HepG2 (cell line): ENCODE data around the gene UNC5B. TPM values are rescaled to one million over a fixed set of nuclear protein-coding genes. Genes with fewer than 3 reads are reported as not detected.

ENCODE experiments used
- ATF3 ChIP-seq: sonication (generic); formaldehyde crosslinking; IDR thresholded peaks from 2 replicates; pipeline ENCODE4 v1.4.0; 2020; ENCODE audit warnings: missing genetic modification reagents
- ATF5 ChIP-seq: sonication (generic); formaldehyde crosslinking; IDR thresholded peaks from 2 replicates; pipeline ENCODE4 v1.4.0; 2020; ENCODE audit warnings: mild to moderate bottlenecking, low read depth, missing genetic modification reagents
- BRD4 ChIP-seq: sonication (generic); formaldehyde crosslinking; IDR thresholded peaks from 2 replicates; pipeline ENCODE4 v1.4.0; 2020; ENCODE audit warnings: missing genetic modification reagents
- HMG20A ChIP-seq: IDR thresholded peaks from 2 replicates; pipeline ENCODE4 v1.6.1; 2016; ENCODE audit warnings: borderline replicate concordance
- HMGA1 ChIP-seq: sonication (generic); formaldehyde crosslinking; conservative IDR thresholded peaks from 2 replicates; pipeline ENCODE4 v1.4.0; 2020; ENCODE audit warnings: missing genetic modification reagents
- HOXA9 ChIP-seq: sonication (generic); formaldehyde crosslinking; IDR thresholded peaks from 2 replicates; pipeline ENCODE4 v1.8.1; 2022; ENCODE audit warnings: missing genetic modification reagents, mild to moderate bottlenecking, moderate library complexity, borderline replicate concordance
- KAT8 ChIP-seq: IDR thresholded peaks from 2 replicates; pipeline ENCODE4 v1.6.1; 2016; ENCODE audit warnings: missing genetic modification reagents, missing compliant biosample characterization
- KDM4B ChIP-seq: sonication (generic); formaldehyde crosslinking; IDR thresholded peaks from 2 replicates; pipeline ENCODE4 v1.4.0; 2020; ENCODE audit warnings: missing genetic modification reagents
- KDM5B ChIP-seq: sonication (generic); formaldehyde crosslinking; IDR thresholded peaks from 2 replicates; pipeline ENCODE4 v1.4.0; 2020; ENCODE audit warnings: missing genetic modification reagents, mild to moderate bottlenecking, borderline replicate concordance
- MED1 ChIP-seq: sonication (generic); formaldehyde crosslinking; IDR thresholded peaks from 2 replicates; pipeline ENCODE4 v1.4.0; 2020; ENCODE audit warnings: missing genetic modification reagents
- MXI1 ChIP-seq: IDR thresholded peaks from 3 replicates; pipeline ENCODE4 v1.6.1; 2012; ENCODE audit warnings: low read depth, low read length, inconsistent platforms, borderline replicate concordance
- MYNN ChIP-seq: sonication (generic); formaldehyde crosslinking; IDR thresholded peaks from 2 replicates; pipeline ENCODE4 v1.4.0; 2020; ENCODE audit warnings: mild to moderate bottlenecking, low read depth, missing genetic modification reagents
- RBM39 ChIP-seq: fragments of 200-400 bp; formaldehyde crosslinking; IDR thresholded peaks from one replicate; pipeline ENCODE4 v1.6.1; 2018; ENCODE audit warnings: antibody characterized with exemption, mild to moderate bottlenecking, low read depth, low read length; ENCODE audit not compliant: poor library complexity, severe bottlenecking
- RCOR2 ChIP-seq: IDR thresholded peaks from 2 replicates; pipeline ENCODE4 v1.6.1; 2016; ENCODE audit warnings: missing biosample characterization, missing genetic modification reagents
- SALL1 ChIP-seq: sonication (generic); formaldehyde crosslinking; IDR thresholded peaks from 2 replicates; pipeline ENCODE4 v1.8.0; 2022; ENCODE audit warnings: mild to moderate bottlenecking, missing genetic modification reagents
- SOX6 ChIP-seq, 2 experiments: fragments of 450-650 bp in 1 of 2; sonication (generic) in 1 of 2; formaldehyde crosslinking in 1 of 2; IDR thresholded peaks; 2 replicates each; pipeline versions ENCODE4 v1.4.0 to v1.6.1; 2017 to 2020; ENCODE audit warnings: antibody characterized with exemption in 1 of 2, mild to moderate bottlenecking in 1 of 2, missing genetic modification reagents in 1 of 2
- SPEN ChIP-seq: sonication (generic); formaldehyde crosslinking; IDR thresholded peaks from 2 replicates; pipeline ENCODE4 v1.5.1; 2020; ENCODE audit warnings: low read depth, mild to moderate bottlenecking, missing genetic modification reagents
- TAF15 ChIP-seq: fragments of 200-400 bp; formaldehyde crosslinking; IDR thresholded peaks from one replicate; pipeline ENCODE4 v1.6.1; 2018; ENCODE audit warnings: mild to moderate bottlenecking, low read depth, low read length; ENCODE audit not compliant: poor library complexity, severe bottlenecking
- TFDP2 ChIP-seq: sonication (generic); formaldehyde crosslinking; IDR thresholded peaks from 2 replicates; pipeline ENCODE4 v1.4.0; 2020; ENCODE audit warnings: missing genetic modification reagents
- TSC22D2 ChIP-seq: sonication (generic); formaldehyde crosslinking; IDR thresholded peaks from 2 replicates; pipeline ENCODE4 v1.5.1; 2020; ENCODE audit warnings: missing genetic modification reagents, mild to moderate bottlenecking, borderline replicate concordance
- ZFX ChIP-seq: sonication (generic); formaldehyde crosslinking; IDR thresholded peaks from 2 replicates; pipeline ENCODE4 v1.4.0; 2020; ENCODE audit warnings: mild to moderate bottlenecking, low read depth, missing genetic modification reagents, moderate library complexity
- ZNF12 ChIP-seq: sonication (generic); formaldehyde crosslinking; IDR thresholded peaks from 2 replicates; pipeline ENCODE4 v1.5.0; 2020; ENCODE audit warnings: missing genetic modification reagents
- ZNF124 ChIP-seq: sonication (generic); formaldehyde crosslinking; IDR thresholded peaks from 2 replicates; pipeline ENCODE4 v1.4.0; 2020; ENCODE audit warnings: missing genetic modification reagents
- ZNF724P ChIP-seq: sonication (generic); formaldehyde crosslinking; IDR thresholded peaks from 2 replicates; pipeline ENCODE4 v1.8.0; 2022; ENCODE audit warnings: missing genetic modification reagents, borderline replicate concordance
- ZNF746 ChIP-seq: sonication (generic); formaldehyde crosslinking; IDR thresholded peaks from 2 replicates; pipeline ENCODE4 v1.8.0; 2022; ENCODE audit warnings: mild to moderate bottlenecking, missing genetic modification reagents
- ZNF75D ChIP-seq: sonication (generic); formaldehyde crosslinking; IDR thresholded peaks from 2 replicates; pipeline ENCODE4 v1.8.1; 2023; ENCODE audit warnings: missing genetic modification reagents, mild to moderate bottlenecking, borderline replicate concordance
- ZNF788 ChIP-seq: sonication (generic); formaldehyde crosslinking; IDR thresholded peaks from 2 replicates; pipeline ENCODE4 v1.5.0; 2020; ENCODE audit warnings: mild to moderate bottlenecking, missing genetic modification reagents, borderline replicate concordance
- ZNF816 ChIP-seq: sonication (generic); formaldehyde crosslinking; IDR thresholded peaks from 2 replicates; pipeline ENCODE4 v1.8.0; 2022; ENCODE audit warnings: missing genetic modification reagents, mild to moderate bottlenecking, borderline replicate concordance
- ZNF879 ChIP-seq: sonication (generic); formaldehyde crosslinking; IDR thresholded peaks from 2 replicates; pipeline ENCODE4 v1.8.1; 2023; ENCODE audit warnings: missing genetic modification reagents
- polyA plus RNA-seq, 8 experiments: library from polyadenylated mRNA; depleted of rRNA in 3 of 8; stranded (reverse) in 7 of 8; unstranded in 1 of 8; fragments of >200 nt; fragmentation: Illumina TruSeq in 4 of 8; extraction: Trizol in 4 of 8; gene quantifications; 2 replicates each; pipeline versions ENCODE4 v1.2.1 to v1.2.3, GENCODE V29; 2011 to 2016; ENCODE audit warnings: low read depth in 4 of 8, missing spikeins in 1 of 8, mixed read lengths in 1 of 8; ENCODE audit not compliant: insufficient read depth in 1 of 8
- total RNA-seq, 5 experiments: library from RNA; depleted of rRNA; stranded (reverse); fragments of >200 nt; fragmentation: Illumina TruSeq; extraction: Trizol; gene quantifications; 2 replicates each; pipeline ENCODE4 v1.2.3, GENCODE V29; 2016; ENCODE audit warnings: low read depth in 1 of 5

UNC5B gene
- total and polyA plus RNA-seq, 2 of the 13 experiments (the other 11 are each of a cell fraction or from before 2014, with no cell fraction given): 0.07 TPM

- no peak for TF ChIP-seq ATF5
- TF ChIP-seq ZNF816: no peak
- TF ChIP-seq ZFX: no peak
- TF ChIP-seq SALL1: peak; percentile 27; the same call in 1 of the 2 replicates
- TF ChIP-seq KDM4B (CRISPR knock-in tag): peak; percentile 71; the same call in 1 of the 2 replicates
- no peak for TF ChIP-seq MYNN (CRISPR knock-in tag)
- no peak for TF ChIP-seq ZNF75D
- TF ChIP-seq RCOR2: no peak
- no peak for TF ChIP-seq KDM5B (CRISPR knock-in tag)
- peak; percentile 43 for TF ChIP-seq RBM39
- no peak for TF ChIP-seq ZNF724P (CRISPR knock-in tag)
- TF ChIP-seq HOXA9 (CRISPR knock-in tag): no peak
- peak; percentile 24; the same call in 1 of the 2 replicates for TF ChIP-seq ZNF12
- TF ChIP-seq ATF3 (CRISPR knock-in tag): peak; percentile 85
- TF ChIP-seq TSC22D2 (CRISPR knock-in tag): no peak
- TF ChIP-seq TFDP2 (CRISPR knock-in tag): 0 out of 2 replicates have a peak, but pooled peaks have one; percentile 30
- TF ChIP-seq ZNF746 (CRISPR knock-in tag): peak; percentile 93; the same call in 1 of the 2 replicates
- TF ChIP-seq MXI1: no peak
- no peak for TF ChIP-seq ZNF879 (CRISPR knock-in tag)
- peak; percentile 60 for TF ChIP-seq MED1
- no peak for TF ChIP-seq TAF15
- TF ChIP-seq HMG20A (CRISPR knock-in tag): peak; percentile 26; the same call in 1 of the 2 replicates
- no peak for TF ChIP-seq ZNF788 (CRISPR knock-in tag)
- TF ChIP-seq BRD4 (CRISPR knock-in tag): 0 out of 2 replicates have a peak, but pooled peaks have one; percentile 62
- no peak for TF ChIP-seq ZNF124
- no peak for TF ChIP-seq SOX6 (IDR thresholded peaks at IDR 0.05)
- TF ChIP-seq SOX6 (CRISPR knock-in tag; IDR thresholded peaks at IDR 0.05): peak; percentile 69; the same call in 1 of the 2 replicates
- TF ChIP-seq HMGA1 (CRISPR knock-in tag): no peak
- peak; percentile 29; the same call in 1 of the 2 replicates for TF ChIP-seq KAT8
- no peak for TF ChIP-seq SPEN (CRISPR knock-in tag)
These were observed 54.0 kb downstream of the UNC5B start (continued) for GRCh38 chr10:71266147-71266917.
